PFSK-1 (cell line): ENCODE results near the gene PCSK1N.

Experiments used
- FOXP2 ChIP-seq: optimal IDR thresholded peaks from 2 replicates; pipeline ENCODE3; 2011; ENCODE audit warnings: borderline replicate concordance, control low read depth, inconsistent platforms; ENCODE audit not compliant: insufficient read depth; ENCODE audit errors: extremely low read length, extremely low read depth
- POLR2AphosphoS5 ChIP-seq: IDR thresholded peaks from 2 replicates; pipeline ENCODE4 v1.6.1; 2012; ENCODE audit warnings: low read depth, mild to moderate bottlenecking, control low read depth, low read length, moderate library complexity
- TAF1 ChIP-seq: IDR thresholded peaks from 2 replicates; pipeline ENCODE4 v1.6.1; 2012; ENCODE audit warnings: low read length, control low read depth, borderline replicate concordance; ENCODE audit not compliant: insufficient read depth
- TF ChIP-seq, protein P1 (sequence below), 2 experiments: IDR thresholded peaks; 2 replicates each; pipeline versions ENCODE4 v1.6.1 to v1.8.0; 2011 to 2012; ENCODE audit warnings: low read depth in 2 of 2, low read length in 2 of 2, control low read depth in 1 of 2, inconsistent platforms in 1 of 2, mild to moderate bottlenecking in 1 of 2, moderate library complexity in 1 of 2; ENCODE audit not compliant: insufficient read depth in 1 of 2

DNA sequence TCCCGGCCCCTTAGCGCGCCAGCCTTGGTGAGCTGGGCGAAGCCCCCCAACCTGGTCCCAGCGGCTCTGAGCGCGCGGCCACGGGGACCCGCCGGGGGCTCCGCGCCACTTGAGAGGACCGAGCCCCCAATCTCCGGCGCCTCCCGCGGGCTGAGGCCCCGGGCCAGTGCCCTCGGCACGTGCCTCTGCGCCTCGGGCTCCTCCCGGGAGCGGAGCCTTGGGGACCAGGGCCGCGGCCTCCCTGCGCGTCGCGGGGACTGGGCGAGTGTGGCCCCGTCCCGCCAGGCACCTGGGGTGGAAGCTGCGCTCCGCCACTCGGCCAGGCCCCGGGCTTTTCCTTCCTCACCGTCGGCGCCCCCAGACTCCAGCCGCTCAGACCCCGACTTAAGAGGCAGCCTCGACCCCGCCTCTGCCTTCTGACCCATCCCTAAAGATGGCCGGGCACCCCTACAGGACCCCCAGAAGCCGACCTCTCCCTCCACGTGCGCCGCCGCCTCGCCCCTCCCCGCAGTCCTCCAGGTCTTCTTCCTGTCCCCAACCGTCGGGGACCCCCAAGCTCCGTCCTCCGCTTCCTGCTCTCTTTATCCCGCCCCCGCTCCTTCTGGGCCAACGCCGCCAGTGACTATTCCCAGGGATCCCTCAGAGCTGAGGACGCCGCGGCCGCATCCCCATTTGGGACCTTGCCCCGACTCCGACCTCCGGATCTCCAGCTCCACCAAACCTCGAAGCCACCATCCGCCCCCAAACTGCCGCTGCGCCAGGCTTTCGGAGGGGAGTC lies 8.3 kb downstream of the PCSK1N start:
- no peak for TF ChIP-seq FOXP2
- TF ChIP-seq, protein P1, sequence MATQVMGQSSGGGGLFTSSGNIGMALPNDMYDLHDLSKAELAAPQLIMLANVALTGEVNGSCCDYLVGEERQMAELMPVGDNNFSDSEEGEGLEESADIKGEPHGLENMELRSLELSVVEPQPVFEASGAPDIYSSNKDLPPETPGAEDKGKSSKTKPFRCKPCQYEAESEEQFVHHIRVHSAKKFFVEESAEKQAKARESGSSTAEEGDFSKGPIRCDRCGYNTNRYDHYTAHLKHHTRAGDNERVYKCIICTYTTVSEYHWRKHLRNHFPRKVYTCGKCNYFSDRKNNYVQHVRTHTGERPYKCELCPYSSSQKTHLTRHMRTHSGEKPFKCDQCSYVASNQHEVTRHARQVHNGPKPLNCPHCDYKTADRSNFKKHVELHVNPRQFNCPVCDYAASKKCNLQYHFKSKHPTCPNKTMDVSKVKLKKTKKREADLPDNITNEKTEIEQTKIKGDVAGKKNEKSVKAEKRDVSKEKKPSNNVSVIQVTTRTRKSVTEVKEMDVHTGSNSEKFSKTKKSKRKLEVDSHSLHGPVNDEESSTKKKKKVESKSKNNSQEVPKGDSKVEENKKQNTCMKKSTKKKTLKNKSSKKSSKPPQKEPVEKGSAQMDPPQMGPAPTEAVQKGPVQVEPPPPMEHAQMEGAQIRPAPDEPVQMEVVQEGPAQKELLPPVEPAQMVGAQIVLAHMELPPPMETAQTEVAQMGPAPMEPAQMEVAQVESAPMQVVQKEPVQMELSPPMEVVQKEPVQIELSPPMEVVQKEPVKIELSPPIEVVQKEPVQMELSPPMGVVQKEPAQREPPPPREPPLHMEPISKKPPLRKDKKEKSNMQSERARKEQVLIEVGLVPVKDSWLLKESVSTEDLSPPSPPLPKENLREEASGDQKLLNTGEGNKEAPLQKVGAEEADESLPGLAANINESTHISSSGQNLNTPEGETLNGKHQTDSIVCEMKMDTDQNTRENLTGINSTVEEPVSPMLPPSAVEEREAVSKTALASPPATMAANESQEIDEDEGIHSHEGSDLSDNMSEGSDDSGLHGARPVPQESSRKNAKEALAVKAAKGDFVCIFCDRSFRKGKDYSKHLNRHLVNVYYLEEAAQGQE (IDR thresholded peaks at IDR 0.05; ENCODE audit: insufficient read depth in 1 of 2, low read depth in 2 of 2, low read length in 2 of 2) = no peak
- TF ChIP-seq POLR2AphosphoS5 = no peak
- TF ChIP-seq TAF1 = no peak
